Placental pericyte (primary cell): ENCODE data around the gene MAST4. TPM values are rescaled to one million over a fixed set of nuclear protein-coding genes. Genes with fewer than 3 reads are reported as not detected.

ENCODE experiments used
- total RNA-seq: library from RNA; depleted of rRNA; stranded (reverse); fragments of >200 nt; gene quantifications from 2 replicates; pipeline ENCODE4 v1.2.3, GENCODE V29; 2012

Gene MAST4
- 1.8 and 13.5 TPM in 2 replicates for total RNA-seq

GRCh38 chr5:66595756-66596635, at the start of gene MAST4:
Gene MAST4 (plus strand): TSS chr5:66596393. CDS start chr5:66596656, 263 bp downstream.

GRCh38 chr5:67196537-67197059, 600.4 kb downstream of the MAST4 start, which contains the start of gene CD180:
Gene CD180 (minus strand): TSS chr5:67196799. CDS start chr5:67196641, 158 bp downstream.

